AG04450 (cell line): ENCODE measurements around the gene KRT75. TPM values are rescaled to one million over a fixed set of nuclear protein-coding genes. Genes with fewer than 3 reads are reported as not detected.

Experiments
- CTCF ChIA-PET: fragments of 300-600, 350-600 bp; formaldehyde crosslinking; extraction: SDS; loops from one replicate; lab custom pipeline; 2022; ENCODE audit warnings: antibody characterized with exemption, inconsistent platforms; lab: Charles Lee
- POLR2A ChIA-PET: fragments of 350-600 bp; formaldehyde crosslinking; extraction: SDS; loops from one replicate; lab custom pipeline; 2021; ENCODE audit warnings: antibody characterized with exemption, inconsistent platforms; lab: Yijun Ruan, JAX
- DNase-seq: peaks from one replicate; pipeline ENCODE4 v3.0.0-alpha.2; 2011; ENCODE audit warnings: low read depth, low spot score
- H3K27ac ChIP-seq: one replicate; pipeline ENCODE4 v1.5.1; 2012; ENCODE audit warnings: low read depth, low read length, control low read depth
- H3K27me3 ChIP-seq: one replicate; pipeline ENCODE4 v1.6.0; 2012; ENCODE audit warnings: low read length; ENCODE audit not compliant: control insufficient read depth, insufficient read depth
- H3K4me3 ChIP-seq: 2 replicates; pipeline ENCODE4 v1.5.1; 2011; ENCODE audit warnings: mild to moderate bottlenecking, low read depth, low read length, control low read depth
- H3K9me3 ChIP-seq: 2 replicates; pipeline ENCODE4 v1.5.1; 2012; ENCODE audit warnings: low read length; ENCODE audit not compliant: control insufficient read depth, insufficient read depth
- polyA plus RNA-seq: library from polyadenylated mRNA; depleted of rRNA; stranded (reverse); fragments of >200 nt; gene quantifications from 2 replicates; pipeline ENCODE4 v1.2.3, GENCODE V29; 2011
- TF ChIP-seq, protein P1 (sequence below): IDR thresholded peaks from 2 replicates; pipeline ENCODE4 v1.5.1; 2011; ENCODE audit warnings: low read depth, low read length, control low read depth, inconsistent platforms

KRT75 gene
- polyA plus RNA-seq, 1 experiment = not detected

DNA sequence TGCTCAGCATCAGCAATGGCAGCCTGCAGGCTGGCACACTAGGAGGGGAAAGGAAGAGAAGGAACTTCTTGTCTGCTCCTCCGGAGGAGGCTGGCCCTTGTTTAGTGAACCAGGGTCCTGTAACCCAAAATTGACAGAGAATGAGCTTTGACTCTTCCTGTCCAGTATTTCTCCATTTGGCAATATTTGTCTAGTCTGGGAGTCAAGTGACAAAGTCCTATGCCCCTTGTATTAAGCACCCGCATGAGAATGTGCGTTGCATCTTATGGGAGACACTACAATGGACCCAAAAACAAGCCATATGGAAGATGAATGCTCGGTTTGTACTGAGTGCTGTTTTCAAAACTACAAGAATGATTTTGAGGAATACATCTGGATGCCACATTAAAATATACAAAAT lies 35.7 kb upstream of the KRT75 start:
- Histone ChIP-seq H3K27ac (no peak overlapping the region), H3K27me3 (peaks cover 5% of the 10 kb centered on the region), H3K9me3 (no peaks in the 10 kb centered on the region), H3K4me3 (no peak overlapping the region)
- no peak for DNase-seq
- CTCF ChIA-PET = no interaction called here
- TF ChIP-seq, protein P1, sequence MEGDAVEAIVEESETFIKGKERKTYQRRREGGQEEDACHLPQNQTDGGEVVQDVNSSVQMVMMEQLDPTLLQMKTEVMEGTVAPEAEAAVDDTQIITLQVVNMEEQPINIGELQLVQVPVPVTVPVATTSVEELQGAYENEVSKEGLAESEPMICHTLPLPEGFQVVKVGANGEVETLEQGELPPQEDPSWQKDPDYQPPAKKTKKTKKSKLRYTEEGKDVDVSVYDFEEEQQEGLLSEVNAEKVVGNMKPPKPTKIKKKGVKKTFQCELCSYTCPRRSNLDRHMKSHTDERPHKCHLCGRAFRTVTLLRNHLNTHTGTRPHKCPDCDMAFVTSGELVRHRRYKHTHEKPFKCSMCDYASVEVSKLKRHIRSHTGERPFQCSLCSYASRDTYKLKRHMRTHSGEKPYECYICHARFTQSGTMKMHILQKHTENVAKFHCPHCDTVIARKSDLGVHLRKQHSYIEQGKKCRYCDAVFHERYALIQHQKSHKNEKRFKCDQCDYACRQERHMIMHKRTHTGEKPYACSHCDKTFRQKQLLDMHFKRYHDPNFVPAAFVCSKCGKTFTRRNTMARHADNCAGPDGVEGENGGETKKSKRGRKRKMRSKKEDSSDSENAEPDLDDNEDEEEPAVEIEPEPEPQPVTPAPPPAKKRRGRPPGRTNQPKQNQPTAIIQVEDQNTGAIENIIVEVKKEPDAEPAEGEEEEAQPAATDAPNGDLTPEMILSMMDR = no peak
- POLR2A ChIA-PET = no interaction called here

DNA sequence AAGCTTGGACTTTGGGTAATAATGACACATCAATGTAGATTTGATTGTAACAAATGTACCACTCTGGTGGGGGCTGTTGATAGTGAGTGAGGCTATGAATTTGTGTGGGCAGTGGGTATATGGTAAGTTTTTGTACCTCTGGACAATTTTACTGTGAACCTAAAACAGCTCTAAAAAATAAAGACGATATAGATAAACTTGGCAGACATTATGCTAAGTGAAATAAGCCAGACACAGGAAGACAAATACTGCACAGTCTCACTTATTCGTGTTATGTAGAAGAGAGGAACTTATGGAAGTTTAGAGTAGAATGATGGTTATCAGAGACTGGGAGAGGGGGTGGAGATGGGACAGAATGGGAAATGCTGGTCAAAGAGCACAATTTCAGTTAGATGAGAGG lies 30.7 kb upstream of the KRT75 start:
- Histone ChIP-seq H3K4me3 (no peak overlapping the region), H3K27ac (no peak overlapping the region), H3K9me3 (no peaks in the 10 kb centered on the region), H3K27me3 (peaks cover 2% of the 10 kb centered on the region)
- no peak for DNase-seq
- ChIA-PET POLR2A (no interaction called here), CTCF (interaction anchor here (1.1 kb wide), 1 partner anchor 92 kb away, joined by 4 read pairs; no protein-coding TSS in a partner anchor)
- TF ChIP-seq, protein P1 = no peak

DNA sequence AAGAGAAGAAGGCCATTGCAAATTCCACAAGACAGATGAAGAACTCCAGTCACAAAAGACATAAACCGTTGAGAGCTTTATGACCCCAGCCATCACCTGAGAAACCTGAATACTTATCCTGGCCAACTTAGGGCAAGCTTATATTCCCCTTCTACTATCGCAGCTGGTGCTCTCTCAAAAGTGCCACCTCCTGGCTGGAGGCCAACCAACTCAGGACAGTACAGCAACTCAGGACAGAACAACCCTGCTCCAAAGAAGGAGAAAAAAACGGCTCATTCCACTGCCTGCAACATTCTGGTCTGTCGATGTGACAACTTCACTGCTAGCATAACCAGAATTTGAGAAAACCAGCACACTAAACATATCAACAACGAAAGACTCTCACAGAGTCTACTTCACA lies 27.5 kb upstream of the KRT75 start:
- Histone ChIP-seq H3K27ac (no peak overlapping the region), H3K27me3 (peaks cover 4% of the 10 kb centered on the region), H3K4me3 (no peak overlapping the region), H3K9me3 (no peaks in the 10 kb centered on the region)
- ChIA-PET POLR2A (no interaction called here), CTCF (no interaction called here)
- DNase-seq = no peak
- TF ChIP-seq, protein P1 = no peak

DNA sequence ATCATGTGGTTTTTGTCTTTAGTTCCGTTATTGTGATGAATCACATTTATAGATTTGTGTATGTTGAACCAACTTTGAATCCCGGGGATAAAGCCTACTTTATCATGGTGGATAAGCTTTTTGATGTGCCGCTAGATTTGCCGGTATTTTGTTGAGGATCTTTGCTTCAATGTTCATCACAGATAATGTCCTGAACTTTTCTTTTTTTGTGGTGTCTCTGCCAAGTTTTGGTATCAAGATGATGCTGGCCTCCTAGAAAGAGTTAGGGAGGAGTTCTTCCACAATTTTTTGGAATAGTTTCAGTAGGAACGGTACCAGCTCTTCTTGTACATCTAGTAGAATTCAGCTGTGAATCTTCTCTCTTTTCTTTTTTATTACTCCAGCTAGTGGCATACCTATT lies 24.7 kb upstream of the KRT75 start:
- TF ChIP-seq, protein P1 = no peak
- DNase-seq = no peak
- H3K27ac ChIP-seq = no peak overlapping the region
- POLR2A ChIA-PET = no interaction called here
- H3K4me3 ChIP-seq = no peak overlapping the region
- CTCF ChIA-PET = no interaction called here
- H3K9me3 ChIP-seq = no peaks in the 10 kb centered on the region
- peaks cover 2% of the 10 kb centered on the region for H3K27me3 ChIP-seq

DNA sequence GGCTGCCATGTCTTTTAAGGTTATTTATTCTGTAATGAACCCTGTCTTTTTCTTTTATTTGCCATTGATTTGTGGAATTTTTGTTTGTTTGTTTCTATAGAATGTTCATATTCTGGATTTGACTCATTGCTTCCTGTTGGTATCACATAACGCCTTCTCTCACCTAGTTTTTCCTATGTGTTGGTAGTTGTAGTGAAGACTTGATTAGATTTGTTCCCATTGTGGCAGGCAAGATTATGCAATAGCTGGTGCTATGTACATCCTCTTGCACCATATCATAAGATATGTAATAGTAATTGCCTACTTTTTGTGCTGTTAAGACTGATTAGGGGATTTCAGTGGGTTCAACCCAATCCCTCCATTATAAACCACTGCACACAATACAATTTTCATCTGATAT lies 21.6 kb upstream of the KRT75 start:
- no peak for DNase-seq
- CTCF ChIA-PET = no interaction called here
- POLR2A ChIA-PET = no interaction called here

More for the DNA sequence above, 21.6 kb upstream of the KRT75 start:
- TF ChIP-seq, protein P1 = no peak
- Histone ChIP-seq H3K27me3 (peaks cover 2% of the 10 kb centered on the region), H3K27ac (no peak overlapping the region), H3K4me3 (no peak overlapping the region), H3K9me3 (no peaks in the 10 kb centered on the region)
